SK-N-MC (cell line): Measurements from ENCODE around the gene RALGAPA2.

Source experiments
- EZH2 ChIP-seq: fragments of 200-600 bp; sonication (generic); IDR thresholded peaks from one replicate; pipeline ENCODE4 v1.6.1; 2017; ENCODE audit warnings: antibody characterized with exemption
- POLR2AphosphoS5 ChIP-seq: IDR thresholded peaks from 2 replicates; pipeline ENCODE4 v1.6.1; 2012; ENCODE audit warnings: mild to moderate bottlenecking, low read depth, low read length, borderline replicate concordance

DNA sequence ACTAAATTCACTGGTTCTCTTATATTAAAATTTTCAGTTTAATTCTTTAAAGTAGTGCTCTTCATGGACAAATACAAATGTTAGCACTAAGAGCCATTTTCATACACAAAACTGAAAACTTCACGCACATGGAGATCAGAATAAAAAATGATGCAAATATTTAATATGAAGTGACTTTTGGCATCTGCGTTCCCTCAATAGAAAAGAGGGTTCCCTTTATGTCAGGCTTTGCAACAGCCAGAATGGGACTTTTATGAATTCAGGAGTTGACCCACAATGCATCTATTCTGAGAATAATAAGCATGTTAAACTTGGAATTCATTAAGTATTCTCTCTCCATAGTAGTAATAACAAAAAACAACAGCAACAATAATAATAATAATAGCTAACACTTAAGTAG, 218.7 kb downstream of the RALGAPA2 start:
- TF ChIP-seq EZH2: no peak
- TF ChIP-seq POLR2AphosphoS5: no peak
